Activated B cell treated with CpG ODN at 0.5 μM for 24 hours (primary cell): ENCODE measurements around the gene ASCL4. TPM values are rescaled to one million over a fixed set of nuclear protein-coding genes. Genes with fewer than 3 reads are reported as not detected.

Experiments used
- ATAC-seq: fragments of 200-7000 bp; cut with Tn5 transposase; one replicate; pipeline ENCODE4 v1.10.0; 2021; ENCODE audit warnings: low read depth, mild to moderate bottlenecking, moderate library complexity
- CTCF ChIA-PET: fragments of 350-600 bp; sonication (Branson Sonifier 250); formaldehyde crosslinking; loops from one replicate; lab custom pipeline; 2021; ENCODE audit warnings: antibody characterized with exemption; lab: Charles Lee
- POLR2A ChIA-PET: fragments of 350-600 bp; sonication (Branson Sonifier 250); formaldehyde crosslinking; loops from one replicate; lab custom pipeline; 2021; ENCODE audit warnings: antibody characterized with exemption; lab: Charles Lee
- DNase-seq: peaks from one replicate; pipeline ENCODE4 v3.0.0; 2022
- H3K27ac Mint-ChIP-seq: one replicate; pipeline ENCODE4 v1.8.0; 2020; ENCODE audit warnings: mixed read lengths
- H3K27me3 Mint-ChIP-seq: one replicate; pipeline ENCODE4 v1.8.0; 2021; ENCODE audit warnings: mixed read lengths
- H3K36me3 Mint-ChIP-seq: one replicate; pipeline ENCODE4 v1.8.0; 2021; ENCODE audit warnings: low read depth, mixed read lengths
- H3K4me1 Mint-ChIP-seq: one replicate; pipeline ENCODE4 v1.8.0; 2021; ENCODE audit warnings: mixed read lengths
- H3K4me3 Mint-ChIP-seq: one replicate; pipeline ENCODE4 v1.8.0; 2020; ENCODE audit warnings: mild to moderate bottlenecking, mixed read lengths
- H3K9me3 Mint-ChIP-seq: one replicate; pipeline ENCODE4 v1.8.0; 2020; ENCODE audit warnings: mixed read lengths
- CTCF ChIP-seq: fragments of 200-600 bp; IDR thresholded peaks from one replicate; pipeline ENCODE4 v1.8.0; 2022; ENCODE audit warnings: antibody characterized with exemption, mild to moderate bottlenecking
- intact Hi-C: fragments of 100-400 bp; cut with micrococcal nuclease; formaldehyde crosslinking; loops from one replicate; pipeline ENCODE4 v1.15.1; 2024
- total RNA-seq: library from RNA; stranded (reverse); gene quantifications from 2 replicates; pipeline ENCODE4 v1.2.3, GENCODE V29; 2022

ASCL4 gene
- total RNA-seq, 1 donor from 2014 or later, result not detected

GRCh38 chr12:107798580-107798979 is 24.1 kb downstream of the ASCL4 start:
- Mint-ChIP-seq H3K27me3 (peaks cover 2% of the 10 kb centered on the region), H3K9me3 (no peaks in the 10 kb centered on the region), H3K4me3 (no peak overlapping the region), H3K4me1 (peaks cover 9% of the 10 kb centered on the region), H3K36me3 (no peaks in the 10 kb centered on the region), H3K27ac (no peak overlapping the region)
- intact Hi-C loops, result no loop called here
- no peak for DNase-seq
- ChIA-PET POLR2A (no interaction called here), CTCF (no interaction called here)
- no peak for ATAC-seq
- no peak for TF ChIP-seq CTCF

- no peaks in the 10 kb centered on the region for H3K9me3 Mint-ChIP-seq
- CTCF ChIA-PET, result no interaction called here
- peaks cover 9% of the 10 kb centered on the region for H3K4me1 Mint-ChIP-seq
- H3K36me3 Mint-ChIP-seq, result no peaks in the 10 kb centered on the region
- DNase-seq (no peak), ATAC-seq (no peak)
- no peaks in the 10 kb centered on the region for H3K27me3 Mint-ChIP-seq
- no peak overlapping the region for H3K4me3 Mint-ChIP-seq
- intact Hi-C loops, result no loop called here
- POLR2A ChIA-PET, result interaction anchor here (0.7 kb wide), 1 partner anchor 25 kb away, joined by 3 read pairs; no protein-coding TSS in a partner anchor
- TF ChIP-seq CTCF, result no peak
- no peak overlapping the region for H3K27ac Mint-ChIP-seq
Measured at GRCh38 chr12:107801150-107801549, 26.6 kb downstream of the ASCL4 start.

GRCh38 chr12:107803092-107803491 is 28.6 kb downstream of the ASCL4 start:
- Mint-ChIP-seq H3K4me1 (peaks cover 9% of the 10 kb centered on the region), H3K9me3 (no peaks in the 10 kb centered on the region), H3K27me3 (no peaks in the 10 kb centered on the region), H3K4me3 (no peak overlapping the region), H3K36me3 (no peaks in the 10 kb centered on the region), H3K27ac (no peak overlapping the region)
- DNase-seq (no peak), ATAC-seq (no peak)
- TF ChIP-seq CTCF, result no peak
- intact Hi-C loops, result no loop called here
- POLR2A ChIA-PET, result no interaction called here
- CTCF ChIA-PET, result no interaction called here

- DNase-seq (no peak), ATAC-seq (no peak)
- H3K9me3 Mint-ChIP-seq, result no peaks in the 10 kb centered on the region
- ChIA-PET CTCF (no interaction called here), POLR2A (no interaction called here)
- intact Hi-C loops, result no loop called here
- TF ChIP-seq CTCF, result no peak
- H3K4me1 Mint-ChIP-seq, result peaks cover 9% of the 10 kb centered on the region
- H3K27me3 Mint-ChIP-seq, result no peaks in the 10 kb centered on the region
- no peak overlapping the region for H3K27ac Mint-ChIP-seq
- H3K4me3 Mint-ChIP-seq, result no peak overlapping the region
- no peaks in the 10 kb centered on the region for H3K36me3 Mint-ChIP-seq
Measured at GRCh38 chr12:107805488-107806180, 31.1 kb downstream of the ASCL4 start.

- CTCF ChIA-PET, result no interaction called here
- DNase-seq, result no peak
- no peak overlapping the region for H3K27ac Mint-ChIP-seq
- TF ChIP-seq CTCF, result no peak
- no peak overlapping the region for H3K4me3 Mint-ChIP-seq
- H3K36me3 Mint-ChIP-seq, result no peaks in the 10 kb centered on the region
- H3K4me1 Mint-ChIP-seq, result no peaks in the 10 kb centered on the region
- POLR2A ChIA-PET, result no interaction called here
- intact Hi-C loops, result no loop called here
- ATAC-seq, result no peak
- H3K27me3 Mint-ChIP-seq, result no peaks in the 10 kb centered on the region
- H3K9me3 Mint-ChIP-seq, result no peaks in the 10 kb centered on the region
Measured at GRCh38 chr12:107807471-107808150, 33.1 kb downstream of the ASCL4 start.
